GM18502 (cell line): ENCODE measurements around the gene DDX11.
"Not testable (repeated sequence)": the region's sequence is repeated elsewhere in the genome, so short reads cannot be mapped to it uniquely, and the experiment has no call there.

Source experiments
- ATAC-seq: cut with Tn5 transposase; IDR thresholded peaks from one replicate; pipeline ENCODE4 v1.9.1; 2021; ENCODE audit warnings: mild to moderate bottlenecking; ENCODE audit not compliant: unreplicated experiment, poor library complexity

DDX11 gene

GRCh38 chr12:31057671-31058070, 16.0 kb upstream of the DDX11 start:
- no peak for ATAC-seq

- not testable (repeated sequence) for ATAC-seq
Measured at GRCh38 chr12:31066196-31066595, 7.5 kb upstream of the DDX11 start.

DNA sequence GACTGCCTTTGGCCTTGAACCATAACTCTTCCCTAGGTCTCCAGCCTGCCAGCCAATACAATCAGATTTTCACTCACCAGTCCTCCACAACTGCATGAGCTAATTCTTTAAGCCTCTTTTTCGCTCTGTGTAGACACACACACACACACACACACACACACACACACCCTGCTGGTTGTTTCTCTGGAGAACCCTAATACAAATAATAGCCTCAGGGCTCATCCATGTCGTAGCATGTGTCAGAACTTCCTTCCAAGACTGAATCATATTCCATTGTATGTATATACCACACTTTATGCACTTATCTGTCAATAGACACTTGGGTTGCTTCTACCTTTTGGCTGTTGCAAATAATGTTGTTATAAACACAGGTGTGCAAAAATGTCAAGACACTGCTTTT, 6.0 kb upstream of the DDX11 start:
- not testable (repeated sequence) for ATAC-seq

- ATAC-seq = not testable (repeated sequence)
Measured at GRCh38 chr12:31070971-31071740, 2.5 kb upstream of the DDX11 start.

- ATAC-seq = not testable (repeated sequence)
Measured at GRCh38 chr12:31072962-31073361, 698 bp upstream of the DDX11 start.

- ATAC-seq = peak; percentile 61
Measured at GRCh38 chr12:31074333-31074874, 744 bp downstream of the DDX11 start.

- ATAC-seq = not testable (repeated sequence)
Measured at GRCh38 chr12:31076150-31076549, 2.5 kb downstream of the DDX11 start.

DNA sequence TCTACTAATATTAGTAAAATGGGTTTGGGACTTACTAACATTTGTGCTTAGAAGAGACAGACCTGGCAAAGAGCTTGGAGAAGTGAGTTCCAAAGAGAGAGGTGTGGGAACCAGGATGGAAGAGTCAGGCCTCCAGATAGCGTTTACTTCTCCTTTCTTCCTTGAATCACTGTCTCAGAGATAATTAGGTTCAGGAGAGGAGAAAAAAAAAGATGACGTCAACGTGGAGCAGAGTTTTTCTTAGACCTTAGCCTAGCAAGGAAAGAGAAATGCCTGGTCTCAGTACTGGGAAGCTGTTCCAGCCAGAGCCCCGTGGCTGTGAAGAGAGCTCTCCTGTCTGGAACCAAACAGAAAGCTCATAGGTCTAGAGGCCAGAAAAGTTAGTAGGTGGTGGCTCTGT, 3.4 kb downstream of the DDX11 start:
- not testable (repeated sequence) for ATAC-seq

DNA sequence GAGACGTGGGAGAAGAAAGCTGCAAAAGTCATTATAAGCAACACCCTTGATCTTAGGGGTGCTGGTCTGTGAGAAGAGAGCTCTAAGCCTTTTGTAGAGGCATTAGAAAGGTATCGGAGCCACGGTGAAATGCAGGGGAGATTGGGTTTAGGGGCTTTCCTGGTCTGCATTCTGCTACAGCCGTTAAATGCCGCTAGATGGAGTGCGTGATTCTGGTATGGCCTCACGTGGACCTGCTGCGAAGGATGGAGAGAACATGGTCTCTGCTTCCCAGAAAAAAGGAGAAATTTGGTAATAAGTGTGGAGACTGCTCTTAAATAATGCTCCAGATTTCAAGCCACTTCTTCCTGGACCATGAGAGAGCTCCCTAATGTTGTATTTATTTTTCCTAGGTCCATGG, 4.3 kb downstream of the DDX11 start:
- not testable (repeated sequence) for ATAC-seq

DNA sequence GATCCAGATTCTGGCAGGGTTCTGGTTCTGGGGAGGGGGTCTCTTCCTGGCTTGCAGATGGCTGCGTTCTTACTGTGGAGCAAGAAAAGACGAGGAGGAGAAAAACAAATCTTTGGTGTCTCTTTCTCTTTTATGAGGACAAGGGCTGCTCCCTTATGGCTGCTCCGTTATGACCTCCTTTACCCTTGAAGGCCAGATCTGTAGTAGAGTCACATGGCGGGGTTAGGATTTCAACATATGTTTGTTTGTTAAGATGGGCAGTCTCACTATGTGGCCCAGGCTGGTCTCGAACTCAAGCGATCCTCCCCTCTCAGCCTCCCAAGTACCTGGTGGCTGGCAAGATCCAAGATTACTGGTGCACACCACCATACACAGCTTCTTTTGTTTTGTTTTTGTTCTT, 5.8 kb downstream of the DDX11 start:
- not testable (repeated sequence) for ATAC-seq

DNA sequence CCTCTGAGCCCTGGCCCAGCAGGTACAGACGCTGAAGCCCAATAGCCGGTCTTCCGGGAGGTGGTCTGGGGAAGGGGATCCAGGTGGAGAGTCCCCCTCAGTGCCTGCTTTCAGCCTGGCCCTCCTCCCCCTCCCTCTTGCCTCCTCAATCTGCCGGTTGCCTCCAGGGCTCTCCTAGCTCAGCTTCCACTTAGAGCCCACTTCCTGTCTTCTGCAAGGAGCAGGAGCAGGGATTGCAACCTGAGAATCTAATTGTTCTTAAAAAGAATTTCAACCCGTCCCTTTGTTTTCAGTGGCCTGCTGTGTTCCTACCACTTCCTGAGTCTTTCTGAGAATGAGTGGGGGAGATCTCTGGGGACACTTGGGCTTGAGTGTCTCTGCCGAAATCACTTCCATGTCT, 6.6 kb downstream of the DDX11 start:
- ATAC-seq = not testable (repeated sequence)

- not testable (repeated sequence) for ATAC-seq
Measured at GRCh38 chr12:31081274-31081673, 7.6 kb downstream of the DDX11 start.

- ATAC-seq = not testable (repeated sequence)
Measured at GRCh38 chr12:31084241-31084640, 10.6 kb downstream of the DDX11 start.

DNA sequence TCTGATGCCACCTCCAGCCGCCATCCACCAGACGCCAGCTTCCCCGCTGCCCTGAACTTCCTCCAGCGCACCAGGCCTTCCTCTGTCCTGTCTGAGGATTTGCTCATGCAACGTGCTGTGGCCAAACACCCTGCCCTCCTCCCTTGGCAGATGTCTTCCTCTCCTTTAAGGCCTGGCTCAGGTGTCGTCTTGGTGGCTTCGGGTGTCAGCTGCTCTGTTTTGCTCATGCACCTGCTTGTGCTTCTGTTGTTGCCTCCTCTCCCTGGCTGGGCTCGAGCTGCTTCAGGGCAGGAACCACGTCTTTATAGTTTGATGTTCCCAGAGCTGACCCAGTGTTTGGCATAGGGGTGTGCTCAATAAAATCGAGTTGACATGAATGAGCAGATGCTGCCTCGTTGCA, 12.4 kb downstream of the DDX11 start:
- not testable (repeated sequence) for ATAC-seq

- not testable (repeated sequence) for ATAC-seq
Measured at GRCh38 chr12:31087486-31087885, 13.8 kb downstream of the DDX11 start.

DNA sequence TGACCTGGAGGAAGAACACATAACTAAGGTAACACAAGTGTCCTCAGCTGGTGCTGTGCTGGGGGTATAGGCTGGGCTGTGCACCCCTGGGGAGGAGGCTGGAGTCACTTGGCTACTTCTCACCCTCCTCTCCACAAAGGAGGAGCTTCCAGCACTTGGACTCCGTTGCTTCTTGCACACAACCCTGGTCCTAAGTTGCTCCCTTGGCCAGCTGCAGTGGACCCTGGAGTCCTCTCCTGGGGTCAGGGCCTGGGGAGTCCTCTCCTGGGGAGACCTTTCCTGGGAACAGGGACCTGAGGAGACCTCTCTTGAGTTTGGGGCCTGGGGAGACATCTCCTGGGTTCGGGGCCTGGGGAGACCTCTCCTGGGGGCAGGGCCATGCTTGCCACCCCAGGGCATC, 14.3 kb downstream of the DDX11 start:
- not testable (repeated sequence) for ATAC-seq

DNA sequence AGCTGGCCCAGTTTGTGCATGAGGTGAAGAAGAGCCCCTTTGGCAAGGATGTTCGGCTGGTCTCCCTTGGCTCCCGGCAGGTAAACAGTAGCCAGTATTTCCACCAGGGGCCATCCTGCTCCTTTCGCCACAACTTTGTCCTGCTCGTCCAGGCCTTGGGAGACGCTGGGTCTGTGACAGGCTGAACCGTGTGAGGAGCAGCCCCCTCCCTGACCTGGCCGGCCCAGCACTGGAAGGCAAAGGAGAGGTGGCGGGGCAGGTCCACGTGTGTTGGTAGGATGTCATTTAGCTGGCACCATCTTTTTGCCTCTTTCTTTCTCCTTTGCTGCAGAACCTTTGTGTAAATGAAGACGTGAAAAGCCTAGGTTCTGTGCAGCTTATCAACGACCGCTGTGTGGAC, 15.4 kb downstream of the DDX11 start:
- no peak for ATAC-seq

GRCh38 chr12:31091629-31092028, 18.0 kb downstream of the DDX11 start:
- ATAC-seq = not testable (repeated sequence)

DNA sequence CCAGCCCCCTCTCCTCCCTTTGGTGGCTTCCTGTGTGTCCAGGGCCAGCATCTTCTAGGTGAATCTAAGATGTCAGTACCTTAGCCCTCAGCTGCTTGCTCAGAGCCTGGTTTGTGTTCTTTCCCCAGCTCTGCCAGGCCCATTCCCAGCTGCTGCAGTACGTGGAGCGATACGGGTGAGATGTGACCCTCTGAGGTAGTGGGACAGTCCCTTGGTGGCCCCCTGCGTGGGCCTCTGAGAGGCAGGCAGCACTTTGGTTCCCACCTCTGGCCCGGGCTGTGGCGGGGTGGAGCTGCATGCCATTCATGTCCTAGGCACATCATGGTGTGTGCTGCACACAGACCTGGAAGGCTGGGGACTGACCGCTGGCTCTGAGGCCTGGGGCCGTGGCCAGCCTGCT, 19.1 kb downstream of the DDX11 start:
- not testable (repeated sequence) for ATAC-seq

DNA sequence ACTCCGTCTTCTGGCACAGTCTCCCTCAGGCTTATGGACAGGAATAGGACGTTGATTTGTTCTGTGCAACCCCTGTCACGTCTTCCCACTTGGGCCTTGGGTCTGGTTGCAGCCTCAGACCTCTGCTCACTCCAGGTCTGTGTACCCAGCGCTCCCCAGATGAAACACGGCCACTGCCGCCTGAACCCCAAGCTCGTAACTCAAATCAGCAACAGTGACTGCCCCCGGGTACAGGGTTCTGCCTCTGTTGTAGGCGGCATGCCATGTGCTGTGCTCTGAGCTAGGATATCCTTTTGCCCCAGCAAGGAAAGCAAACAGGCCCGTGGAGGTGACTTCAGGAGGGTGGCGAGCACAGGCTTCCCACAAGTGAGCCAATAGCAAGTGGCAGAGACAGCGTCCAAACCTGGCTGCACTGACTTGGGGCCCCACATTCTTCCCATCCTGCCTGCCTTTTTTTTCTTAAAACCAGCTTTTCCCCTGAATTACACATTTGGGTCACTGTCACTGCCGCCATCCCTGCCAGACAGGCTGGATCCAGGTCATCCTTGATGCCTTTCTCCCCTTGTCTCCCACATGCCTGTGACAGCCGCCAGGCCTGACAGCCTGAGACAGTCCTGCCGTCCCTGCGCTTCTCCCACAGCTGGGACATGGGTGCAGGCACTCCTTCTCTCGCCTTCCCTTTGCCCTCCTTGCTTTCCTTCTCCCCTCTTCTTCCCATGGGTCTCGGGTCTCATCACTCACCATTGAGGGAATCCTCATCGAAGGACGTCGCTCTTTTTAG, 21.6 kb downstream of the DDX11 start:
- not testable (repeated sequence) for ATAC-seq
